HepG2 (cell line): ENCODE results near the gene YIF1A. TPM values are rescaled to one million over a fixed set of nuclear protein-coding genes. Genes with fewer than 3 reads are reported as not detected.

Source experiments
- AGO2 ChIP-seq: fragments of 200-400 bp; formaldehyde crosslinking; optimal IDR thresholded peaks from 2 replicates; pipeline ENCODE3; 2017; ENCODE audit warnings: mild to moderate bottlenecking, low read depth, low read length, moderate library complexity
- ARID3A ChIP-seq: IDR thresholded peaks from 2 replicates; pipeline ENCODE4 v1.6.1; 2012; ENCODE audit warnings: low read depth, low read length, improper control_type of control experiment
- ARNTL ChIP-seq: sonication (generic); formaldehyde crosslinking; IDR thresholded peaks from 2 replicates; pipeline ENCODE4 v1.4.0; 2020; ENCODE audit warnings: mild to moderate bottlenecking, missing genetic modification reagents
- CTCF ChIP-seq: sonication (generic); formaldehyde crosslinking; IDR thresholded peaks from 2 replicates; pipeline ENCODE4 v1.5.0; 2020; ENCODE audit warnings: mild to moderate bottlenecking, missing genetic modification reagents, moderate library complexity
- FOSL1 ChIP-seq: sonication (generic); formaldehyde crosslinking; IDR thresholded peaks from 2 replicates; pipeline ENCODE4 v1.9.0; 2021; ENCODE audit warnings: missing genetic modification reagents, borderline replicate concordance
- GABPA ChIP-seq, 2 experiments: IDR thresholded peaks; 2 replicates each; pipeline ENCODE4 v1.6.1; 2011 to 2016; ENCODE audit warnings: low read depth in 2 of 2, low read length in 1 of 2, missing biosample characterization in 1 of 2, missing genetic modification characterization in 1 of 2
- HIVEP1 ChIP-seq: sonication (generic); formaldehyde crosslinking; IDR thresholded peaks from 2 replicates; pipeline ENCODE4 v1.4.0; 2020; ENCODE audit warnings: mild to moderate bottlenecking, missing genetic modification reagents
- KLF9 ChIP-seq: IDR thresholded peaks from 2 replicates; pipeline ENCODE4 v1.6.1; 2016; ENCODE audit warnings: low read depth
- MED1 ChIP-seq: sonication (generic); formaldehyde crosslinking; IDR thresholded peaks from 2 replicates; pipeline ENCODE4 v1.4.0; 2020; ENCODE audit warnings: missing genetic modification reagents
- NR1H2 ChIP-seq: sonication (generic); formaldehyde crosslinking; IDR thresholded peaks from 2 replicates; pipeline ENCODE4 v1.8.1; 2022; ENCODE audit warnings: low read depth, missing genetic modification reagents, borderline replicate concordance
- RARG ChIP-seq: sonication (generic); formaldehyde crosslinking; IDR thresholded peaks from 2 replicates; pipeline ENCODE4 v1.4.0; 2020; ENCODE audit warnings: low read depth, mild to moderate bottlenecking, missing genetic modification reagents
- TBX2 ChIP-seq: sonication (generic); formaldehyde crosslinking; IDR thresholded peaks from 2 replicates; pipeline ENCODE4 v1.5.0; 2020; ENCODE audit warnings: missing genetic modification reagents, mild to moderate bottlenecking, borderline replicate concordance
- ZBTB25 ChIP-seq: IDR thresholded peaks from 2 replicates; pipeline ENCODE4 v1.6.1; 2018; ENCODE audit warnings: missing genetic modification reagents
- ZFP37 ChIP-seq: sonication (generic); formaldehyde crosslinking; IDR thresholded peaks from 2 replicates; pipeline ENCODE4 v1.4.0; 2020; ENCODE audit warnings: missing genetic modification reagents, borderline replicate concordance
- ZNF12 ChIP-seq: sonication (generic); formaldehyde crosslinking; IDR thresholded peaks from 2 replicates; pipeline ENCODE4 v1.5.0; 2020; ENCODE audit warnings: missing genetic modification reagents
- ZNF512 ChIP-seq: sonication (generic); formaldehyde crosslinking; IDR thresholded peaks from 2 replicates; pipeline ENCODE4 v1.4.0; 2020; ENCODE audit warnings: mild to moderate bottlenecking, missing genetic modification reagents
- ZNF530 ChIP-seq: sonication (generic); formaldehyde crosslinking; IDR thresholded peaks from 2 replicates; pipeline ENCODE4 v1.5.0; 2020; ENCODE audit warnings: low read depth, mild to moderate bottlenecking, missing genetic modification reagents
- ZNF562 ChIP-seq: sonication (generic); formaldehyde crosslinking; IDR thresholded peaks from 2 replicates; pipeline ENCODE4 v1.8.0; 2022; ENCODE audit warnings: missing genetic modification reagents, borderline replicate concordance
- ZNF564 ChIP-seq: sonication (generic); formaldehyde crosslinking; IDR thresholded peaks from 2 replicates; pipeline ENCODE4 v1.8.1; 2023; ENCODE audit warnings: mild to moderate bottlenecking, missing genetic modification reagents
- ZNF644 ChIP-seq: IDR thresholded peaks from 2 replicates; pipeline ENCODE4 v1.6.1; 2016; ENCODE audit warnings: low read depth
- ZNF784 ChIP-seq: sonication (generic); formaldehyde crosslinking; IDR thresholded peaks from 2 replicates; pipeline ENCODE4 v1.5.1; 2020; ENCODE audit warnings: missing genetic modification reagents, mild to moderate bottlenecking, borderline replicate concordance
- polyA plus RNA-seq, 8 experiments: library from polyadenylated mRNA; depleted of rRNA in 3 of 8; stranded (reverse) in 7 of 8; unstranded in 1 of 8; fragments of >200 nt; fragmentation: Illumina TruSeq in 4 of 8; extraction: Trizol in 4 of 8; gene quantifications; 2 replicates each; pipeline versions ENCODE4 v1.2.1 to v1.2.3, GENCODE V29; 2011 to 2016; ENCODE audit warnings: low read depth in 4 of 8, missing spikeins in 1 of 8, mixed read lengths in 1 of 8; ENCODE audit not compliant: insufficient read depth in 1 of 8
- total RNA-seq, 5 experiments: library from RNA; depleted of rRNA; stranded (reverse); fragments of >200 nt; fragmentation: Illumina TruSeq; extraction: Trizol; gene quantifications; 2 replicates each; pipeline ENCODE4 v1.2.3, GENCODE V29; 2016; ENCODE audit warnings: low read depth in 1 of 5

The YIF1A gene
- total and polyA plus RNA-seq, 2 of the 13 experiments (the other 11 are each of a cell fraction or from before 2014, with no cell fraction given): 133 to 145 TPM

GRCh38 chr11:66336234-66337102 is 47.5 kb upstream of the YIF1A start, which contains the start of gene RIN1 (continued):
- TF ChIP-seq ZNF512 (CRISPR knock-in tag) (no peak), AGO2 (peak; percentile 57), NR1H2 (CRISPR knock-in tag) (no peak; the same call in 1 of the 2 replicates), ZNF12 (CRISPR knock-in tag) (0 out of 2 replicates have a peak, but pooled peaks have one; percentile 12), ZNF564 (CRISPR knock-in tag) (no peak), GABPA (IDR thresholded peaks at IDR 0.05; ENCODE audit: low read depth, low read length) (no peak), GABPA (CRISPR knock-in tag; IDR thresholded peaks at IDR 0.05; ENCODE audit: low read depth) (peak; percentile 73), ZNF562 (CRISPR knock-in tag) (no peak), TBX2 (CRISPR knock-in tag) (peak; percentile 95), CTCF (CRISPR knock-in tag) (peak; percentile 95), FOSL1 (CRISPR knock-in tag) (0 out of 2 replicates have a peak, but pooled peaks have one; percentile 37), ZBTB25 (CRISPR knock-in tag) (peak; percentile 55; the same call in 1 of the 2 replicates), KLF9 (CRISPR knock-in tag) (no peak), ZNF644 (CRISPR knock-in tag) (no peak), MED1 (CRISPR knock-in tag) (no peak; the same call in none of the 2 replicates), ARID3A (0 out of 2 replicates have a peak, but pooled peaks have one; percentile 33), HIVEP1 (peak; percentile 91), ZNF530 (no peak), ZNF784 (CRISPR knock-in tag) (peak; percentile 66; the same call in 1 of the 2 replicates), RARG (CRISPR knock-in tag) (no peak), ARNTL (CRISPR knock-in tag) (peak; percentile 89), ZFP37 (CRISPR knock-in tag) (no peak)
